Measurements from ENCODE around the gene PPP4R1.

DNA sequence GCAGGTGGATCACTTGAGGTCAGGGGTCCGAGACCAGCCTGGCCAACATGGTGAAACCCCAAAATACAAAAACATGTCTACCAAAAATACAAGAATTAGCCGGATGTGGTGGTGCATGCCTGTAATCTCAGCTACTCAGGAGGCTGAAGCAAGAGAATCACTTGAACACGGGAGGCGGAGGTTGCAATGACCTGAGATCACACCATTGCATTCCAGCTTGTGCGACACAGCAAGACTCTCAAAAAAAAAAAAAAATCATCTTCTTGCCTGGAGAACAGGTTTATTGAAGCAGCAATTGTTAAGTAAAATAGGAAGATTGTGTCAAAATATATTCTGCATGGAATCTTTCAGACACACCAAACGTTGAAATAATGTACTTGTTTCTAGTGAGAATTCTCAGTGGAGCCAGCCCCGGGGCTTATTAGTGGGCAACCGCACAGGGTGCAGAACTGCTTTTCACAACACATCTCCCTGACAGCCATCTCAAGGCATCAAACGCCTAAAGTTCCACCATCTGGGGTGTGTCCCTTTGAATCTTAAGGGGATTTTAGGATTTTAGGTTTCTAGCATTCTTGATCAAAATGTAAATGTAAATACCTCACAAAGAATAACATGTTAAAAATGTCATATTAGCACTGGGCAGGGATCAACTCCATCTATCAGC lies 28.6 kb upstream of the PPP4R1 start:
- TF ChIP-seq, protein P1, sequence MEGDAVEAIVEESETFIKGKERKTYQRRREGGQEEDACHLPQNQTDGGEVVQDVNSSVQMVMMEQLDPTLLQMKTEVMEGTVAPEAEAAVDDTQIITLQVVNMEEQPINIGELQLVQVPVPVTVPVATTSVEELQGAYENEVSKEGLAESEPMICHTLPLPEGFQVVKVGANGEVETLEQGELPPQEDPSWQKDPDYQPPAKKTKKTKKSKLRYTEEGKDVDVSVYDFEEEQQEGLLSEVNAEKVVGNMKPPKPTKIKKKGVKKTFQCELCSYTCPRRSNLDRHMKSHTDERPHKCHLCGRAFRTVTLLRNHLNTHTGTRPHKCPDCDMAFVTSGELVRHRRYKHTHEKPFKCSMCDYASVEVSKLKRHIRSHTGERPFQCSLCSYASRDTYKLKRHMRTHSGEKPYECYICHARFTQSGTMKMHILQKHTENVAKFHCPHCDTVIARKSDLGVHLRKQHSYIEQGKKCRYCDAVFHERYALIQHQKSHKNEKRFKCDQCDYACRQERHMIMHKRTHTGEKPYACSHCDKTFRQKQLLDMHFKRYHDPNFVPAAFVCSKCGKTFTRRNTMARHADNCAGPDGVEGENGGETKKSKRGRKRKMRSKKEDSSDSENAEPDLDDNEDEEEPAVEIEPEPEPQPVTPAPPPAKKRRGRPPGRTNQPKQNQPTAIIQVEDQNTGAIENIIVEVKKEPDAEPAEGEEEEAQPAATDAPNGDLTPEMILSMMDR (IDR thresholded peaks at IDR 0.05): no peak
- TF ChIP-seq POLR2A (IDR thresholded peaks at IDR 0.05): no peak
